HG03108 (cell line): ENCODE results near the gene MGAT4C.
"Not testable (repeated sequence)": the region's sequence is repeated elsewhere in the genome, so short reads cannot be mapped to it uniquely, and the experiment has no call there.

Experiments
- ATAC-seq: cut with Tn5 transposase; IDR thresholded peaks from one replicate; pipeline ENCODE4 v1.9.1; 2021; ENCODE audit warnings: moderate library complexity; ENCODE audit not compliant: unreplicated experiment

The MGAT4C gene

GRCh38 chr12:86256163-86256562 lies at the start of gene MGAT4C:
Gene MGAT4C, minus strand, starts transcription at chr12:86256391.
- ATAC-seq = no peak

- not testable (repeated sequence) for ATAC-seq
Measured at GRCh38 chr12:86296396-86296795, 40.2 kb upstream of the MGAT4C start.

GRCh38 chr12:86293682-86294240 lies 37.6 kb upstream of the MGAT4C start:
- no peak for ATAC-seq

- no peak for ATAC-seq
Measured at GRCh38 chr12:86292480-86292879, 36.3 kb upstream of the MGAT4C start.

GRCh38 chr12:86290615-86291014 lies 34.4 kb upstream of the MGAT4C start:
- ATAC-seq = no peak

GRCh38 chr12:86286119-86286518 lies 29.9 kb upstream of the MGAT4C start:
- no peak for ATAC-seq

- no peak for ATAC-seq
Measured at GRCh38 chr12:86283620-86284019, 27.4 kb upstream of the MGAT4C start.

- no peak for ATAC-seq
Measured at GRCh38 chr12:86275356-86275755, 19.2 kb upstream of the MGAT4C start.

GRCh38 chr12:86265329-86265695 lies 9.1 kb upstream of the MGAT4C start:
- no peak for ATAC-seq

- no peak for ATAC-seq
Measured at GRCh38 chr12:86264451-86265328, 8.5 kb upstream of the MGAT4C start.

GRCh38 chr12:86261578-86261977 lies 5.4 kb upstream of the MGAT4C start:
- ATAC-seq = no peak

GRCh38 chr12:86261142-86261541 lies 5.0 kb upstream of the MGAT4C start:
- ATAC-seq = no peak

- ATAC-seq = no peak
Measured at GRCh38 chr12:86260183-86260582, 4.0 kb upstream of the MGAT4C start.

- ATAC-seq = no peak
Measured at GRCh38 chr12:86257134-86257533, 943 bp upstream of the MGAT4C start.

GRCh38 chr12:86254399-86255107 lies 1.6 kb downstream of the MGAT4C start:
- ATAC-seq = no peak

- ATAC-seq = no peak
Measured at GRCh38 chr12:86249851-86250250, 6.3 kb downstream of the MGAT4C start.

- ATAC-seq = no peak
Measured at GRCh38 chr12:86249276-86249675, 6.9 kb downstream of the MGAT4C start.

- ATAC-seq = no peak
Measured at GRCh38 chr12:86247871-86248270, 8.3 kb downstream of the MGAT4C start.

GRCh38 chr12:86241600-86241999 lies 14.6 kb downstream of the MGAT4C start:
- ATAC-seq = no peak

GRCh38 chr12:86234316-86234855 lies 21.8 kb downstream of the MGAT4C start:
- no peak for ATAC-seq

- no peak for ATAC-seq
Measured at GRCh38 chr12:86233126-86233525, 23.1 kb downstream of the MGAT4C start.
